ENCODE data around the gene ABHD14A.

Gene ABHD14A

GRCh38 chr3:51934991-51935885 is 39.6 kb upstream of the ABHD14A start:
- Histone ChIP-seq H3K9ac (ENCODE audit: low read length) (no peak overlapping the region), H3K36me3 (ENCODE audit: control insufficient read depth, insufficient read depth, low read length) (peaks cover 8% of the 10 kb centered on the region), H3K27me3 (ENCODE audit: control insufficient read depth, insufficient read depth, low read length) (no peaks in the 10 kb centered on the region), H3K4me1 (ENCODE audit: control insufficient read depth, insufficient read depth, low read length) (peaks cover 1% of the 10 kb centered on the region), H3K4me3 (ENCODE audit: low read length) (no peak overlapping the region), H3K9me3 (ENCODE audit: control insufficient read depth, low read length) (no peaks in the 10 kb centered on the region)

GRCh38 chr3:51935886-51936755 is 38.7 kb upstream of the ABHD14A start:
- Histone ChIP-seq H3K36me3 (ENCODE audit: control insufficient read depth, insufficient read depth, low read length) (peaks cover 8% of the 10 kb centered on the region), H3K4me3 (ENCODE audit: low read length) (no peak overlapping the region), H3K9me3 (ENCODE audit: control insufficient read depth, low read length) (no peaks in the 10 kb centered on the region), H3K9ac (ENCODE audit: low read length) (no peak overlapping the region), H3K27me3 (ENCODE audit: control insufficient read depth, insufficient read depth, low read length) (no peaks in the 10 kb centered on the region), H3K4me1 (ENCODE audit: control insufficient read depth, insufficient read depth, low read length) (peaks cover 10% of the 10 kb centered on the region)

GRCh38 chr3:51937014-51937413 is 37.9 kb upstream of the ABHD14A start:
- Histone ChIP-seq H3K4me1 (ENCODE audit: control insufficient read depth, insufficient read depth, low read length) (peaks cover 13% of the 10 kb centered on the region), H3K9me3 (ENCODE audit: control insufficient read depth, low read length) (no peaks in the 10 kb centered on the region), H3K27me3 (ENCODE audit: control insufficient read depth, insufficient read depth, low read length) (no peaks in the 10 kb centered on the region), H3K4me3 (ENCODE audit: low read length) (no peak overlapping the region), H3K36me3 (ENCODE audit: control insufficient read depth, insufficient read depth, low read length) (peaks cover 8% of the 10 kb centered on the region), H3K9ac (ENCODE audit: low read length) (no peak overlapping the region)

DNA sequence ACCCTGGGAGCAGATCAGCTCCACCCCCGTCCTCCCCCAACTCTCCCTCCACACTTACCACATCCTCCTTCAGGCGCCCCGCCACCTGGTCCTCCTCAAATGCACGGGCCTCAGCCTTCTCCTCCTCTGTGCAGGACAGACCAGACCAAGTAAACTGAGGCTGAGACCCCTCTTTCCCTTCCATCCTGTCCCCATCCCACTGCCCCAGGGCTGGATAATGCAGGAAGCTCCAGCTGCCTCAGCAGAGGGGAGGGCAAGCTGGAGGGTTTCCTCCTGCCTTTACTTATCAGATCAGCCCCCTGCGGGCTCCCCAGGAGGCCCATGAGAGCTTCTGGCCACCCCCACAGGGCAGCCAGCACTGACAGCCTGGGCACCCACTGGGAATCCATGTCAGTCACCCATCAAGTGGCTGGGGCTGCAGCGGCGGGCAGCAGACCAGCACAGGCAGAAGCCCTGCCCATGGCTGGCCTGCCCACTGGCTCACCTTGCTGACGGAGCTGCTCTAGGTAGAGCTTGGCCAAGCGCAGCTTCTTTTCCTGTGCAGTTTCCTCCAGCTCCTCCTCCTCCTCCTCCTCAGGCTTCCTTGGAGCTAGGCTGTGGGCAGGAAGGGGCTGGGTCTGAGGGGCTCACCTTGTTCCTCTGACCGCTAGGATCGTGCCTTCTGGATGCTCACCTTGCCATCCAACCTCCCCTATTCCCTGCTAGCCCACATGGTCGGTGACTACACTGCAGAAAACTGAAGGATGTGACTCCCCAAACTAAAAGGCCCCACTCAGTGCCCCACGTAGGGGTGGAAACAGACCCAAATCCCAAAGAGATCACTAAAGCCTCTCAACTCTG is 37.0 kb upstream of the ABHD14A start:
- H3K4me1 ChIP-seq (ENCODE audit: control insufficient read depth, insufficient read depth, low read length), result peaks cover 20% of the 10 kb centered on the region
- H3K4me3 ChIP-seq (ENCODE audit: low read length), result no peak overlapping the region
- peaks cover 8% of the 10 kb centered on the region for H3K36me3 ChIP-seq (ENCODE audit: control insufficient read depth, insufficient read depth, low read length)
- H3K9me3 ChIP-seq (ENCODE audit: control insufficient read depth, low read length), result no peaks in the 10 kb centered on the region
- H3K9ac ChIP-seq (ENCODE audit: low read length), result no peak overlapping the region
- H3K27me3 ChIP-seq (ENCODE audit: control insufficient read depth, insufficient read depth, low read length), result no peaks in the 10 kb centered on the region

- Histone ChIP-seq H3K9me3 (ENCODE audit: control insufficient read depth, low read length) (no peaks in the 10 kb centered on the region), H3K4me1 (ENCODE audit: control insufficient read depth, insufficient read depth, low read length) (peaks cover 28% of the 10 kb centered on the region), H3K4me3 (ENCODE audit: low read length) (no peak overlapping the region), H3K27me3 (ENCODE audit: control insufficient read depth, insufficient read depth, low read length) (no peaks in the 10 kb centered on the region), H3K9ac (ENCODE audit: low read length) (no peak overlapping the region), H3K36me3 (ENCODE audit: control insufficient read depth, insufficient read depth, low read length) (peaks cover 8% of the 10 kb centered on the region)
These were observed 36.0 kb upstream of the ABHD14A start for GRCh38 chr3:51938780-51939425.

DNA sequence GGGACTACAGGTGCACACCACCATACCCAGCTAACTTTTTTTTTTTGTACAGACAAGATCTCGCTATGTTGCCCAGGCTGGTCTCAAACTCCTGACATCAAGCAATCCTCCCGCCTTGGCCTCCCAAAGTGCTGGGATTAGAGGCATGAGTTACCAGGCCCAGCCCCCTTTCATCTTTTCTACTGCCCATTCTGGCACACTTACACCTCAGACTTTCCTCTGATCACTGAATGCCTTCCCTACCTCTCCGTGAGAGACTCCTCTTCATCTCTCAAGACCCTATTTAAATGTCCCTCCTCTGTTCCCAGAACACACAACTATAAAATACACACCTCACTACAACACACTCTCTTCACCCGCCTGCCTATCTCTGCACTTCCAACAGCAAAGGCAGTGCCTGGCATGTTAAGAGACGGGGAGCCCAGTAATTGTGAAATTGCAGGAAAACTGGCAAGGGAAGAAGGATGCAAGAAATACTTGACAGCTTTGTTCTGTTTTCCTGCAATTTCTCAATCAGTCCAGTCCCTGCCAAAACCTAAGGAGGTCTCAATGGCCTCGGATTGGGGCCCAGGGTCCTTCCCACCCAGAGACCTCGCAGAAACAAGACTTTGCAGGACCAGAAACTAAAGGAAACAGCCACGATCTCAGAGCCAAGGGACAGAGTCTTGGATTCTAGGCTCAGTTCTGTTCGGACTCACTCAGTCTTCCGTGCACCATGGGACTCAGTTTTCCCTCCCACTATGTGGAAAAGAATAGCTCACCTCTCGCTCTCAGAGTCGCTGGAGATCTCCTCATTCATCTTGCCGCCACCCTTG is 34.0 kb upstream of the ABHD14A start:
- no peaks in the 10 kb centered on the region for H3K27me3 ChIP-seq (ENCODE audit: control insufficient read depth, insufficient read depth, low read length)
- H3K9ac ChIP-seq (ENCODE audit: low read length), result peak overlapping the region; percentile 84
- peaks cover 8% of the 10 kb centered on the region for H3K36me3 ChIP-seq (ENCODE audit: control insufficient read depth, insufficient read depth, low read length)
- H3K4me3 ChIP-seq (ENCODE audit: low read length), result peak overlapping the region; percentile 75
- peaks cover 28% of the 10 kb centered on the region for H3K4me1 ChIP-seq (ENCODE audit: control insufficient read depth, insufficient read depth, low read length)
- H3K9me3 ChIP-seq (ENCODE audit: control insufficient read depth, low read length), result no peaks in the 10 kb centered on the region

DNA sequence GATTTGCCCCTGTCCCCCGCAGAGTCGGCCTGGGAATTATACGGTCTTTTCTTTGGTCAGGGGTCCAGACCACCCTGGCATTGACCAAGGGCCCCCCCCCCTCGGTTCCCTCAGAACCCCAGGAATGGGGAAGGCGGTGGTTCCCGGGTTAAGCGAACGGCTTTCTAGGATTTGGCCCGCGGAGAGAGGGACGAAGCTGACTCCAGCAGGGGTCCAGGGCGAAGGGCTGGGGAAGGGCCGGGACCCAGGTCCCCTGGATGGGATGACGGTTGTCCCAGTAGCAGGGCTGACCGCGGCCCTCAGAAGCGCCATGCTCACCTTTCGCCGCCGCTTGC is 33.4 kb upstream of the ABHD14A start:
- Histone ChIP-seq H3K4me3 (ENCODE audit: low read length) (peak overlapping the region; percentile 75), H3K36me3 (ENCODE audit: control insufficient read depth, insufficient read depth, low read length) (peaks cover 8% of the 10 kb centered on the region), H3K4me1 (ENCODE audit: control insufficient read depth, insufficient read depth, low read length) (peaks cover 28% of the 10 kb centered on the region), H3K27me3 (ENCODE audit: control insufficient read depth, insufficient read depth, low read length) (no peaks in the 10 kb centered on the region), H3K9me3 (ENCODE audit: control insufficient read depth, low read length) (no peaks in the 10 kb centered on the region), H3K9ac (ENCODE audit: low read length) (peak overlapping the region; percentile 84)

DNA sequence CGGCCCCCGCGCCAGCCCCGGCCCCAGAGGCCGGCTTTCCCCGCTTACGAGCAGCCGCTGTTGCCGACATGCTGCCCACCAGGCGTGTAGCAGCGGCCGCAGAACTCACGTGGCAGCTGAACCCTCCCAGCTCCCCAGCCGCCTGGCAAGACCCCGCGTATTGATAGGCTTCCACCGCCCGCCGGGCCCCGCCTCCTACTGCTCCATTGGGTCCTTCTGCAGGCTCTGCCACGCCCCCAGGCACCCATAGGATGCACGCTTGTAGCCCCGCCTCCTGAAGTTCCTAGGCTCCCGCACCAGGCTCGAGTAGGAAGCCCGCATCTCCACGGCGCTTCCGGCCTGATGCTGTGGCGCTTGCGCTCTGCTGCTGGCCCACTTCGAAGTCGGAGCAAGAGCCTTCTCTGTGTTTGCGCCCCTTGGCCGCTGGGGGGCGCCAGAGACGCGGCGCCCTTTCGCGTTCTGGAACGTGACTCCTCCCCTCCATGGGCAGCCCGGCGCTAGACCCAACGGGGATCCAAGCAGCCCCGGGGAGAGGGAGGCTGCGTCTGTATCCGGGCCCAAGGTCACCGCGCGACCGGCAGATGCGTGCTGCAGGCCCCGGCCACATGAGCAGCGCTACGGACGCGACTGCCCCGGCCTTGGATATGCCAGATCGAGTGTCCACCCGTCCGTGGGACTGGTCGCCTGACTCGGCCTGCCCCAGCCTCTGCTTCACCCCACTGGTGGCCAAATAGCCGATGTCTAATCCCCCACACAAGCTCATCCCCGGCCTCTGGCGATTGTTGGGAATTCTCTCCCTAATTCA is 32.9 kb upstream of the ABHD14A start, which contains the start of the genes PARP3 and RRP9:
Gene PARP3 (plus strand): TSS at position 566 of the 805 bp plus-strand sequence. CDS start 993 bp downstream, outside the sequence.
Gene RRP9 (minus strand): TSS at position 107 of the 805 bp plus-strand sequence. CDS start 37 bp downstream, at position 70.
- Histone ChIP-seq H3K27me3 (ENCODE audit: control insufficient read depth, insufficient read depth, low read length) (no peaks in the 10 kb centered on the region), H3K4me3 (ENCODE audit: low read length) (peak within 1 kb of the TSS; percentile 92), H3K9ac (ENCODE audit: low read length) (peak within 1 kb of the TSS; percentile 94), H3K9me3 (ENCODE audit: control insufficient read depth, low read length) (no peaks in the 10 kb centered on the region), H3K4me1 (ENCODE audit: control insufficient read depth, insufficient read depth, low read length) (peaks cover 28% of the 10 kb centered on the region), H3K36me3 (ENCODE audit: control insufficient read depth, insufficient read depth, low read length) (peaks cover 4% of the 10 kb centered on the region)

DNA sequence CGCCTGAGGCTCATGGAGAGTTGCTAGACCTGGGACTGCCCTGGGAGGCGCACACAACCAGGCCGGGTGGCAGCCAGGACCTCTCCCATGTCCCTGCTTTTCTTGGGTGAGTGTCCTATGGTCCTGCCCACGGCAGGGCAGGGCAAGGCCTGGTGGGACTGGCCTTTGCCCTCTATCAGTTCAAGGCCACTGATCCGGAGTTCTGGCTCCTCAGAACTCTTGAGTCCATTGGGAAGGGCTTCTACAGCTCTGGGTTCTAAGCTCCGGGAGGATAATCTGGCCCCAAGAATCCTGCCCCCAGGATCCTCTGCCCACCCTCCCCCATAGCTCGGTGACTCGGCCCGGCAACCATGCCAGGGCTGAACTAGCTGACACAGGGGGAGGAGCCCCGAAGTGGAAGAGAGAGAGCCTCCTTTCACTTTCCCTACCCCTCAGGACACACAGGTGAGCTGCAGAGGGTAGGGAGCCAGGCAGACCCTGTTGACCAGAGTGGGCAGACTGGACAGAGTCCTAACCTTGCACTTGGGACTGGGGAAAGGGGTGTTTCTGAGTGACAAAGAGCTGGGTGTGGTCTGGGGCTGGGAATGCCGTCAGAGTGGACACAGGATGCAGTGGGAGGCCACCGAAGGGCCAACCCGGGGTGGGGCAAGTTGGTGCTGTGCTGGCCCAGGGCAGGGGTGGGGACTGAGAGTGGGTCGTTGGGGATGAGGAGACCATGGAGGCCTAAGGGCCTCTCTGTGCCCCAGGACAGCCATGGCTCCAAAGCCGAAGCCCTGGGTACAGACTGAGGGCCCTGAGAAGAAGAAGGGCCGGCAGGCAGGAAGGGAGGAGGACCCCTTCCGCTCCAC is 32.0 kb upstream of the ABHD14A start:
- no peaks in the 10 kb centered on the region for H3K27me3 ChIP-seq (ENCODE audit: control insufficient read depth, insufficient read depth, low read length)
- H3K4me1 ChIP-seq (ENCODE audit: control insufficient read depth, insufficient read depth, low read length), result peaks cover 28% of the 10 kb centered on the region
- H3K9ac ChIP-seq (ENCODE audit: low read length), result peak overlapping the region; percentile 94
- no peaks in the 10 kb centered on the region for H3K9me3 ChIP-seq (ENCODE audit: control insufficient read depth, low read length)
- H3K4me3 ChIP-seq (ENCODE audit: low read length), result peak overlapping the region; percentile 92
- H3K36me3 ChIP-seq (ENCODE audit: control insufficient read depth, insufficient read depth, low read length), result no peaks in the 10 kb centered on the region
